Measurements from ENCODE around the gene PCYT2.

DNA sequence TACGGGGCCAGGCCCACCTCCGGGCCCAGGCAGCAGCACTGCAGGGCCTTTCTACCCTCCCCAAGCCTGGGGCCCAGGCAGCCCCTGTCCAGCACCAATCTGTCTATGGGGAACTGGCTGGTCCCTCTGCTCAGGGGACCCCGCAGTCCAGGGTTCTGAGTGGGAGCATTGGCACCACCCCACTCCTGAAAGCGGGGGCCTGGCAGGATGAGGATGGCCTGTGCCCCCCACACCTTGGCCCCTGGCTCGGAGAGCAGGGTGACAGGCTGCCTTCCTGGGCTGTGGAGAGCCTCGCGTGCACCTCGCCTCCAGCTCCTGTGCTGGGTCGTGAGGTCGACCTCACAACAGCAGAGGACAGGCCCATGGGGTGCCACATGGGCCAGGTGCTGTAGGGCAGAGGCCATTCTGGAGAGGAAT is 7.8 kb downstream of the PCYT2 start:
- TF ChIP-seq, protein P1, sequence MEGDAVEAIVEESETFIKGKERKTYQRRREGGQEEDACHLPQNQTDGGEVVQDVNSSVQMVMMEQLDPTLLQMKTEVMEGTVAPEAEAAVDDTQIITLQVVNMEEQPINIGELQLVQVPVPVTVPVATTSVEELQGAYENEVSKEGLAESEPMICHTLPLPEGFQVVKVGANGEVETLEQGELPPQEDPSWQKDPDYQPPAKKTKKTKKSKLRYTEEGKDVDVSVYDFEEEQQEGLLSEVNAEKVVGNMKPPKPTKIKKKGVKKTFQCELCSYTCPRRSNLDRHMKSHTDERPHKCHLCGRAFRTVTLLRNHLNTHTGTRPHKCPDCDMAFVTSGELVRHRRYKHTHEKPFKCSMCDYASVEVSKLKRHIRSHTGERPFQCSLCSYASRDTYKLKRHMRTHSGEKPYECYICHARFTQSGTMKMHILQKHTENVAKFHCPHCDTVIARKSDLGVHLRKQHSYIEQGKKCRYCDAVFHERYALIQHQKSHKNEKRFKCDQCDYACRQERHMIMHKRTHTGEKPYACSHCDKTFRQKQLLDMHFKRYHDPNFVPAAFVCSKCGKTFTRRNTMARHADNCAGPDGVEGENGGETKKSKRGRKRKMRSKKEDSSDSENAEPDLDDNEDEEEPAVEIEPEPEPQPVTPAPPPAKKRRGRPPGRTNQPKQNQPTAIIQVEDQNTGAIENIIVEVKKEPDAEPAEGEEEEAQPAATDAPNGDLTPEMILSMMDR (IDR thresholded peaks at IDR 0.05; ENCODE audit: insufficient read depth, low read length) = no peak
- TF ChIP-seq, protein P2, sequence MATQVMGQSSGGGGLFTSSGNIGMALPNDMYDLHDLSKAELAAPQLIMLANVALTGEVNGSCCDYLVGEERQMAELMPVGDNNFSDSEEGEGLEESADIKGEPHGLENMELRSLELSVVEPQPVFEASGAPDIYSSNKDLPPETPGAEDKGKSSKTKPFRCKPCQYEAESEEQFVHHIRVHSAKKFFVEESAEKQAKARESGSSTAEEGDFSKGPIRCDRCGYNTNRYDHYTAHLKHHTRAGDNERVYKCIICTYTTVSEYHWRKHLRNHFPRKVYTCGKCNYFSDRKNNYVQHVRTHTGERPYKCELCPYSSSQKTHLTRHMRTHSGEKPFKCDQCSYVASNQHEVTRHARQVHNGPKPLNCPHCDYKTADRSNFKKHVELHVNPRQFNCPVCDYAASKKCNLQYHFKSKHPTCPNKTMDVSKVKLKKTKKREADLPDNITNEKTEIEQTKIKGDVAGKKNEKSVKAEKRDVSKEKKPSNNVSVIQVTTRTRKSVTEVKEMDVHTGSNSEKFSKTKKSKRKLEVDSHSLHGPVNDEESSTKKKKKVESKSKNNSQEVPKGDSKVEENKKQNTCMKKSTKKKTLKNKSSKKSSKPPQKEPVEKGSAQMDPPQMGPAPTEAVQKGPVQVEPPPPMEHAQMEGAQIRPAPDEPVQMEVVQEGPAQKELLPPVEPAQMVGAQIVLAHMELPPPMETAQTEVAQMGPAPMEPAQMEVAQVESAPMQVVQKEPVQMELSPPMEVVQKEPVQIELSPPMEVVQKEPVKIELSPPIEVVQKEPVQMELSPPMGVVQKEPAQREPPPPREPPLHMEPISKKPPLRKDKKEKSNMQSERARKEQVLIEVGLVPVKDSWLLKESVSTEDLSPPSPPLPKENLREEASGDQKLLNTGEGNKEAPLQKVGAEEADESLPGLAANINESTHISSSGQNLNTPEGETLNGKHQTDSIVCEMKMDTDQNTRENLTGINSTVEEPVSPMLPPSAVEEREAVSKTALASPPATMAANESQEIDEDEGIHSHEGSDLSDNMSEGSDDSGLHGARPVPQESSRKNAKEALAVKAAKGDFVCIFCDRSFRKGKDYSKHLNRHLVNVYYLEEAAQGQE (IDR thresholded peaks at IDR 0.05; ENCODE audit: insufficient replicate concordance, low read depth) = no peak

Data from HL-60 (cell line).